ENCODE measurements around the gene TMEM256. TPM values are rescaled to one million over a fixed set of nuclear protein-coding genes. Genes with fewer than 3 reads are reported as not detected.
A peak's percentile ranks its signal among the peaks of the same experiment; 100 is the strongest.

TMEM256 gene
- total and polyA plus RNA-seq, 2 of the 8 experiments (the other 6 are each of a cell fraction or from before 2014, with no cell fraction given) = 97.0 to 350 TPM

- TF ChIP-seq CHD7 (IDR thresholded peaks at IDR 0.05; ENCODE audit: insufficient replicate concordance, low read length) = no peak
- no peak for TF ChIP-seq SP2 (IDR thresholded peaks at IDR 0.05; ENCODE audit: low read length)
- no peak for TF ChIP-seq SIRT6 (IDR thresholded peaks at IDR 0.05; ENCODE audit: low read length)
- no peak for TF ChIP-seq POU5F1 (IDR thresholded peaks at IDR 0.05; ENCODE audit: low read depth, low read length)
- TF ChIP-seq PHF8 (conservative IDR thresholded peaks at IDR 0.05; ENCODE audit: low read depth, low read length) = no peak; the same call in 1 of the 2 replicates
- TF ChIP-seq RNF2 (IDR thresholded peaks at IDR 0.05; ENCODE audit: borderline replicate concordance, low read depth, low read length, missing control alignments, poor library complexity, severe bottlenecking) = peak; percentile 47
- peak; percentile 89 for TF ChIP-seq MAX (IDR thresholded peaks at IDR 0.05)
- TF ChIP-seq SP1 (IDR thresholded peaks at IDR 0.05; ENCODE audit: low read depth, low read length) = no peak
- 0 out of 2 replicates have a peak, but pooled peaks have one; percentile 15 for TF ChIP-seq EGR1 (IDR thresholded peaks at IDR 0.05; ENCODE audit: borderline replicate concordance, low read depth, low read length)
- TF ChIP-seq TEAD4 (IDR thresholded peaks at IDR 0.05; ENCODE audit: low read depth, low read length) = peak; percentile 92
Observed at GRCh38 chr17:7436556-7437368, 32.9 kb upstream of the TMEM256 start (continued).

Measured in H1 (cell line).